Measurements from ENCODE around the gene SUMO3.

- TF ChIP-seq POLR2AphosphoS5 (IDR thresholded peaks at IDR 0.05; ENCODE audit: borderline replicate concordance, low read depth, low read length) (no peak), EZH2 (IDR thresholded peaks at IDR 0.05) (no peak), FOXP2 (optimal IDR thresholded peaks at IDR 0.05; ENCODE audit: control extremely low read depth, extremely low read length, insufficient read depth) (no peak)
Observed at GRCh38 chr21:44813149-44813548, 4.7 kb downstream of the SUMO3 start.

Data from SK-N-MC (cell line).